HG02981 (cell line): Measurements from ENCODE around the gene DNAH3.

Experiments
- ATAC-seq: cut with Tn5 transposase; IDR thresholded peaks from one replicate; pipeline ENCODE4 v1.9.1; 2021; ENCODE audit warnings: mild to moderate bottlenecking, moderate library complexity; ENCODE audit not compliant: unreplicated experiment

Gene DNAH3

DNA sequence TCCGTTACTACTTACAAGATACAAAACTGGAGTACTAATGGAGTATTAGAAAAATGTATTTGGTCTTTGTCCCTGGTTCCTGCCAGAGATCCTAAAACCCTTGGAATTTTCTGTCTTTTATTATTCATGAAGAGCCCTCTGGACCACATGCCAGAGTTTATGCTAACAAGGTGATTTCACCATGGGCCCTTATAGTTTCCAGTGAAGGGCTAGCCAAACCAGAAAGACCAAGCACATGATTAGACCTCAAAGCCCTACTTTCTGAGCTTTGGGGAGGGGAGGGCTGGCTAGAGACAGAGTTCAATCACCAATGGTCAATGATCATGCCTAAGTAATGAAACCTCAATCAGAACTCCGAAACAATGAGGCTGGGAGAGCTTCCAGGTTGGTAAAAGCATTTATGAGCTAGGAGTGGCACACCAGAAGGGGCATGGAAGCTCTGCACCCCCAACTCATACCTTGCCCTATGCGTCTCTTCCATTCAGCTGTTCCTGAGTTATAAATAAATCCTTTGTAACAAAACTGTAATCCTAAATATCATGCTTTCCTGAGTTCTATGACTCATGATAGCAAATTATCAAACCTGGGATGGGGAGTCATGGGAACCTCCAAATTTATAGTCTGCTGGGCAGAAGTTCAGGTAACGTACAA, 260.9 kb downstream of the DNAH3 start:
- no peak for ATAC-seq

DNA sequence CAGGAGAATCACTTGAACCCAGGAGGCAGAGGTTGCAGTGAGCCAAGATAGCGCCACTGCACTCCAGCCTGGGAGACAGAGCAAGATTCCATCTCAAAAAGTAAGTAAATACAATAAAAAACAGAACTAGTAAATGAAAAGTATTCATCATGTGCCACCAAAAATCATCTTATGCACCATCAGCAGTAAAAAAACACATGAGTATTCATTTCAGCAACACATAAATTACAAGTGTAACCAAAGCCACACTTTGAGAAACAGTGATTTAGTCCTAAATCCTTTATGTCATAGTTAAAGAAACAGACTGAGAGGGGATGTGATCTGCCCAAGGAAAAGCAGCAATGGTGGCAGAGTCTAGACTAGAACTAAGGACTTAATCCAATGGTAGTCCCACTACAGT, 263.4 kb downstream of the DNAH3 start:
- ATAC-seq, result no peak

GRCh38 chr16:20886320-20886719, 264.3 kb downstream of the DNAH3 start:
- no peak for ATAC-seq

GRCh38 chr16:20884240-20884556, 266.4 kb downstream of the DNAH3 start:
- ATAC-seq, result no peak

- ATAC-seq, result no peak
Observed at GRCh38 chr16:20883554-20884239, 266.9 kb downstream of the DNAH3 start.
